Fibroblast of skin of right quadriceps (primary cell): ENCODE measurements around the gene EXD2.
"Not testable (repeated sequence)": the region's sequence is repeated elsewhere in the genome, so short reads cannot be mapped to it uniquely, and the experiment has no call there.

Source experiments
- DNase-seq: peaks from one replicate; pipeline ENCODE4 v3.0.0-alpha.2; 2013

The EXD2 gene

DNA sequence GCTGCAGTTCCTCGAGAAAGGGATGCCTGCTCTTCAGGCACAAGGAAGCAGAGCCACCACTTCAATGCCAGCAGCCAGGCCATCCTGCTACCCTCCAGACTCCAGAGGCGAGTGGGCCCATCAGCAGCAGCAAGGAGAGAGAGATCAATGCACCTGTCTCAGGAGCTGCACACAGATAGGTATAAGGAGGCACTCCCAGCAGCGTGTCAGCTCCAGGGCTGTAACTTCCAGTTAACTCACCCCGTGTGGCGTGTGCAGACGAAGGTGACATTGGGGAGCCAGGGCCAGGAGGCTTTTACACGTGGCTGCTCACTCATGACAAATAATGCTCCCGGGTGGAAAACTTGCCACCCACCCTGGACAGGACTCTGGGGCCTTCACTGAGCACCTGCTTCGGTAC, 92.9 kb downstream of the EXD2 start:
- no peak for DNase-seq

DNA sequence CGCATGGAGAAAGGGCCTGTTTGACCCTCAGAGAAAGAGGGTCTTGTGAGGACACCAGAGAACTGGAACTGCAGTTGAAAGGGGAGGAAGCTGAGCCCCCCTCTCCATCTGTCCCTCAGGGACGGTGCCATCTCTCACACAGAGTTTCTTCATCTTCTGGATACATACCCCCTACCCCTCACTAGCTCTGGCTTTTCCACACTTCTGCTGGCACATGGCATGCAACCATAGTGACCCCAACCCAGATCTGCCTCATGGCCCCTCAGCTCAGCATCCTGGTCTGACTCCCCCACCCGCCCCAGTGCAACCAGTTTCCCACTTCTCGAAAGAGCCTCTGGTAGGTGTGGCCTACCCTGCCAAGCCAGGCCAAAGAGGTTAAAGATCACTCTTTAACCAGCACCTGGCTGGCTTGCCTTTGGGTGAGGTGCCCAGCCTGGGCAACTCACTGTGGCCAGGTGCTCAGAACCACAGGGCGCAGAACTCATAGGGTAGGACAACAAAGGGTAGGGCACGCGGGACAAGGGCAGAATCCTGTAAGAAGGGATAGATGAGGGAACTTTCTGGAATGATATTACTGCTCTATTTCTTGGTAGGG, 94.5 kb downstream of the EXD2 start:
- DNase-seq: no peak

GRCh38 chr14:69287098-69288010, 96.1 kb downstream of the EXD2 start:
- DNase-seq: peak; percentile 15

DNA sequence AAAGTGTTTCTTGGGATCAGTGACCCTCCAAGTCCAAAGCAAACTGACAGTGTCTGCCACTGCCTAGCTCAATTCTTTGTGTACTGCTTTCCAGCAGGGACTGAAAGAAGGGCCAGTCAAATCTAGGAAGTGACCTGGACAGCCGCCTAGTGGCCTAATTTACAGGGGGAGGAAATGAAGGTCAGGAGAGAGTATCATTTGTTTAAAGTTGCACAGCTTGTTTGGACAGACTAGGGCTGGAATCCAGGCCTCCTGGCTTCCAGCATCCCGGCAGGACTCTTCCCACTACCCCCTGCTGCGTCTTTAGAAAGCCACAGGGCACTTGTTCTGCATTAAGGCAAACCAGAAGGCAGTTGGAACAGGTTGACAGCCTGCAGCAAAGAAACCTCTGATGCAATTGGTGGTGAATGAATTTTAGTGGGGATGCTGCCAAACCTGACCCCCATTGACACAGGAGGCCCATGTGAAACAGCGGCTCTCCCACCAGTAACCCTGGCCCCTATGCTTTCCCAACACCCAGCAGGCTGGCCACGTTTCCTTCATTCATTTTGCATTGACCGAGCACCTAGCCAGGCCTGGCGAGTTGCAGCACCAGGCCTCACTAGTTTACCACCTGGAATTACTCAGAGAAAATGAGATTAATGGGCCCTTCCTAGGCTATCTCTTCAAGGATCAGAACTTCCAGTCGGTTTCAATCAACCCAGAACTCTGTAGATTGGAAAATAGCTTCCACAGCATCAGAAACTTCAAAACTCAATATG, 96.9 kb downstream of the EXD2 start:
- peak; percentile 13 for DNase-seq

DNA sequence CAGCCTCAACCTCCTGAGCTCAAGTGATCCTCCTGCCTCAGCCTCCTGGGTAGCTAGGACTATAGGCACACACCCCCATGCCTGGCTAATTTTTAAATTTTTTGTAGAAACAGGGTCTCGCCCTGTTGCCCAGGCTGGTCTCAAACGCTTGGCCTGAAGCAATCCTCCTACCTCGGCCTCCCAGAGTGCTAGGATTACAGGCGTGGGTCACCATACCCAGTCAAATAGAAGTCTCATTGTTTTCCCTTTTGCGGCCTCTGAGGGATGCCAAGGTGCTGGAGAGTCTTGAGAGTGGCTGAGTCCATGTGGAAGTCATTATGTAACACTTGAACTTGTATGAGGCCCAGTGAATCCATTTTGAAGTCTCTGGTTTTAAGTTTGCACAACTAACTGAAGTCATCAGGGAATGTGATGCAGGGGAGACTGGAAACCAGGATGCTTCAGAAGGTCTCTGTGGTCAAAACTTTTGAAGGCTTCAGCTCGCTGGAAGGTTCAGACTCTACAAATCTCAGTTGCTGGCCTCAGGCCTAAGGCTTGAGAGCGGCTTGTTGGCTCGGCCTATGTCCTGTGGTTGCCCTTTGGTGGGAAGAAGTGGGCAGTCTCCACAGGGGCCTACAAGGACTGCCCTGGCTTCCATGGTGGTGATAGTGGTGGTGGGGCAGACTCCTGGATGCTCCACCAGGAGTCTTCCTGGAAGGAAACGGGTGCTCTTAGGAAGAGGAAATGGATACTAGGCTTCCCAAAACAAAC, 97.8 kb downstream of the EXD2 start:
- no peak for DNase-seq

GRCh38 chr14:69289811-69290520, 98.7 kb downstream of the EXD2 start:
- DNase-seq: no peak

DNA sequence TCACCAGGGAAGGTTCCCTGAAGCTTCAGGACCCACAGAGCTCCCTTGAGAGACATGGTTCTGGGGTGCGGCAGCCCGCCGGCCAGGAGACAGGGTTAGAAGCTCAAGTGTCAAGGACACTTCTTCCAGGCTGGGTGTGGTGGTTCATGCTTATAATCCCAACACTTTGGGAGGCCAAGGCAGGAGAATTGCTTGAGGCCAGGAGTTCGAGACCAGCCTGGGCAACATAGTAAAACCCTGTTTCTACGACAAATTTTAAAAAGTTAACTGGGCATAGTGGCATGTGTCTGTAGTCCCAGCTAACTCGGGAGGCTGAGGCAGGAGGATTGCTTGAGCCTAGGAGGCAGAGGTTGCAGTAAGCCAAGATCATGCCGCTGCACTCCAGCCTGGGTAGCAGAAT, 99.6 kb downstream of the EXD2 start:
- DNase-seq: not testable (repeated sequence)

- DNase-seq: no peak
Measured at GRCh38 chr14:69291396-69291795, 100.1 kb downstream of the EXD2 start.

GRCh38 chr14:69291891-69292561, 100.7 kb downstream of the EXD2 start:
- peak; percentile 13 for DNase-seq
